Activated CD8-positive, alpha-beta memory T cell treated with anti-CD3 and anti-CD28 coated beads, Interleukin-2, amount 50 U/mL, for 24 hours (primary cell): Measurements from ENCODE around the gene ADGRD1.

ENCODE experiments used
- DNase-seq: peaks from one replicate; pipeline ENCODE4 v3.0.0-alpha.2; 2020; ENCODE audit errors: extremely low read depth

The ADGRD1 gene

GRCh38 chr12:131024026-131024425, 70.3 kb downstream of the ADGRD1 start:
- no peak for DNase-seq

- DNase-seq = no peak
Observed at GRCh38 chr12:131024721-131025120, 71.0 kb downstream of the ADGRD1 start.

GRCh38 chr12:131025234-131025633, 71.5 kb downstream of the ADGRD1 start:
- no peak for DNase-seq

GRCh38 chr12:131025939-131026702, 72.4 kb downstream of the ADGRD1 start:
- no peak for DNase-seq

- DNase-seq = no peak
Observed at GRCh38 chr12:131026754-131027153, 73.0 kb downstream of the ADGRD1 start.

GRCh38 chr12:131027264-131027663, 73.6 kb downstream of the ADGRD1 start:
- no peak for DNase-seq

- no peak for DNase-seq
Observed at GRCh38 chr12:131027876-131028586, 74.3 kb downstream of the ADGRD1 start.

- no peak for DNase-seq
Observed at GRCh38 chr12:131028587-131029338, 75.1 kb downstream of the ADGRD1 start.

GRCh38 chr12:131030472-131031328, 77.0 kb downstream of the ADGRD1 start:
- no peak for DNase-seq

GRCh38 chr12:131032082-131032750, 78.5 kb downstream of the ADGRD1 start:
- DNase-seq = no peak

- DNase-seq = no peak
Observed at GRCh38 chr12:131033486-131033885, 79.8 kb downstream of the ADGRD1 start.

- no peak for DNase-seq
Observed at GRCh38 chr12:131033886-131034482, 80.3 kb downstream of the ADGRD1 start.

GRCh38 chr12:131034631-131035244, 81.0 kb downstream of the ADGRD1 start:
- DNase-seq = no peak

- no peak for DNase-seq
Observed at GRCh38 chr12:131035245-131035681, 81.6 kb downstream of the ADGRD1 start.

- no peak for DNase-seq
Observed at GRCh38 chr12:131038159-131038558, 84.5 kb downstream of the ADGRD1 start.

- DNase-seq = no peak
Observed at GRCh38 chr12:131038961-131039950, 85.5 kb downstream of the ADGRD1 start.

- DNase-seq = no peak
Observed at GRCh38 chr12:131040491-131040890, 86.8 kb downstream of the ADGRD1 start.

GRCh38 chr12:131041216-131041967, 87.7 kb downstream of the ADGRD1 start:
- no peak for DNase-seq
